ENCODE results near the gene RAB37. TPM values are rescaled to one million over a fixed set of nuclear protein-coding genes. Genes with fewer than 3 reads are reported as not detected.

The RAB37 gene
- total and polyA plus RNA-seq, 4 donors = 1.4 to 3.4 (median 1.9) TPM

DNA sequence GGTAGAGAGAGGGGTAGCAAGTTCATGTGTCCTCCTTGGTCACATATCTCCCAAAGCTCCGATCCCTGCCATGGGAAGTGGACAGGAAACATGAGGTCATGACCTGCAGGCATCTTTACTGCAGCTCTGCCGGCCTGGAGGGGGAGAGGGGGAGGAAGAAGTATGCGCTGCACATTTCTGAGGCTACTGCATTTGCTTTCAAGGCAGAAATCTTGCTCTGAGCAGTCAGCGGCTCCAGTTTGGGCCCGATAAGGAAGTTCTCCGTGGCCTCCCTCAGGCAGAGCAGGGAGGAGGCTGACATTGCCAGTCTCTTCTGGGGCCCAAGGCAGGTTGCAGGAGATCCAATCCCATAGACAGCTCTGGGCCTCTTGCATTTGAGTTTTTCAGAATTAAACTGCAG is 9.9 kb downstream of the RAB37 start:
- Histone ChIP-seq H3K36me3 (ENCODE audit: control insufficient read depth in 1 of 2, insufficient read depth in 2 of 2, low read length in 1 of 2) (no peaks in the 10 kb centered on the region), H3K27me3 (ENCODE audit: control insufficient read depth in 1 of 2, insufficient read depth in 2 of 2, low read length in 1 of 2) (no peaks in the 10 kb centered on the region), H3K9me3 (ENCODE audit: control insufficient read depth, low read length) (no peaks in the 10 kb centered on the region), H3K4me3 (ENCODE audit: low read length in 2 of 2) (no peak overlapping the region), H3K27ac (ENCODE audit: low read depth in 1 of 2, low read length in 2 of 2) (no peak overlapping the region), H3K4me1 (ENCODE audit: control insufficient read depth in 1 of 2, insufficient read depth in 2 of 2, low read length in 2 of 2) (no peaks in the 10 kb centered on the region)
- 68 to 78% methylated on average over 6 of the region's 6 CpGs for WGBS, 2 donors
- no peak for DNase-seq
- intact Hi-C loops (cut with DNase I) = loop anchor here in 1 of 2 donors (10.0 kb wide), 1 partner anchor 208 kb away; no protein-coding TSS in a partner anchor
- no peak for ATAC-seq (ENCODE audit: low FRiP score)

DNA sequence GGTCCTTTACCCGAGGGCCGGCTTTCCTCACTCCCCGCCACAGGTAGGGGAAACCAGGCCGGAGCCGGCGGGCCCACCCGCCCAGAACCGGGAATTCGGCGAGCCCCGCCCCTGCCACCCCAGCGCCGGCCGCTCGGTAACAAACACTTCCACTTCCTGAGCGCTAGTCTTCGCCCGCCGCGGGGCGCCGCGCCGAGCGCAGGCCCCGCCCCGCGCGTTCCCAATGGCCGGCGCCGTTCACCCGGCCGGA is 11.1 kb downstream of the RAB37 start:
- intact Hi-C loops (cut with DNase I) = loop anchor here (2.0 to 10.0 kb wide), 2 partner anchors 21 to 207 kb away; no protein-coding TSS in a partner anchor
- 1% methylated on average over 33 to 34 of the region's 34 CpGs for WGBS, 2 donors
- ATAC-seq (ENCODE audit: low FRiP score) (no peak), DNase-seq (no peak)
- no peaks in the 10 kb centered on the region for H3K9me3 ChIP-seq (ENCODE audit: control insufficient read depth, low read length)
- H3K36me3 ChIP-seq (ENCODE audit: control insufficient read depth in 1 of 2, insufficient read depth in 2 of 2, low read length in 1 of 2) = no peaks in the 10 kb centered on the region
- no peak overlapping the region for H3K27ac ChIP-seq (ENCODE audit: low read depth in 1 of 2, low read length in 2 of 2)
- H3K4me1 ChIP-seq (ENCODE audit: control insufficient read depth in 1 of 2, insufficient read depth in 2 of 2, low read length in 2 of 2) = no peaks in the 10 kb centered on the region
- no peaks in the 10 kb centered on the region for H3K27me3 ChIP-seq (ENCODE audit: control insufficient read depth in 1 of 2, insufficient read depth in 2 of 2, low read length in 1 of 2)
- peak overlapping the region in 1 of 2 donors; percentile 19 for H3K4me3 ChIP-seq (ENCODE audit: low read length in 2 of 2)

- ATAC-seq (ENCODE audit: low FRiP score) = peak; percentile 95
Measured at GRCh38 chr17:74748529-74749278, 11.6 kb downstream of the RAB37 start, which contains the start of gene NHERF1. NHERF1 (plus strand) TSS chr17:74748628; CDS start chr17:74748847, 219 bp downstream.

GRCh38 chr17:74749279-74750038 is 12.4 kb downstream of the RAB37 start:
- Histone ChIP-seq H3K27me3 (ENCODE audit: control insufficient read depth in 1 of 2, insufficient read depth in 2 of 2, low read length in 1 of 2) (no peaks in the 10 kb centered on the region), H3K4me1 (ENCODE audit: control insufficient read depth in 1 of 2, insufficient read depth in 2 of 2, low read length in 2 of 2) (no peaks in the 10 kb centered on the region), H3K4me3 (ENCODE audit: low read length in 2 of 2) (peak overlapping the region; percentile 73 to 82), H3K9me3 (ENCODE audit: control insufficient read depth, low read length) (no peaks in the 10 kb centered on the region), H3K36me3 (ENCODE audit: control insufficient read depth in 1 of 2, insufficient read depth in 2 of 2, low read length in 1 of 2) (no peaks in the 10 kb centered on the region), H3K27ac (ENCODE audit: low read depth in 1 of 2, low read length in 2 of 2) (peak overlapping the region in 1 of 2 donors; percentile 2)
- intact Hi-C loops (cut with DNase I) = loop anchor here (2.0 to 10.0 kb wide), 2 partner anchors 19 to 205 kb away; no protein-coding TSS in a partner anchor
- 11 to 13% methylated on average over 41 to 46 of the region's 46 CpGs for WGBS, 2 donors
- DNase-seq (no peak), ATAC-seq (ENCODE audit: low FRiP score) (no peak)

More at GRCh38 chr17:74748529-74749278, 11.6 kb downstream of the RAB37 start, which contains the start of gene NHERF1:
- 0% methylated on average over 66 to 90 of the region's 90 CpGs for whole genome bisulfite sequencing, 2 donors
- no peaks in the 10 kb centered on the region for H3K4me1 ChIP-seq (ENCODE audit: control insufficient read depth in 1 of 2, insufficient read depth in 2 of 2, low read length in 2 of 2)
- no peaks in the 10 kb centered on the region for H3K9me3 ChIP-seq (ENCODE audit: control insufficient read depth, low read length)
- H3K27ac ChIP-seq (ENCODE audit: low read depth in 1 of 2, low read length in 2 of 2) = peak within 1 kb of the TSS in 1 of 2 donors; percentile 53
- intact Hi-C loops (cut with DNase I) = loop anchor here (2.0 to 10.0 kb wide), 2 partner anchors 20 to 206 kb away; no protein-coding TSS in a partner anchor
- H3K36me3 ChIP-seq (ENCODE audit: control insufficient read depth in 1 of 2, insufficient read depth in 2 of 2, low read length in 1 of 2) = no peaks in the 10 kb centered on the region
- DNase-seq = peak; percentile 96 to 98
- H3K27me3 ChIP-seq (ENCODE audit: control insufficient read depth in 1 of 2, insufficient read depth in 2 of 2, low read length in 1 of 2) = no peaks in the 10 kb centered on the region
- peak within 1 kb of the TSS; percentile 73 to 82 for H3K4me3 ChIP-seq (ENCODE audit: low read length in 2 of 2)

- H3K4me1 ChIP-seq (ENCODE audit: control insufficient read depth in 1 of 2, insufficient read depth in 2 of 2, low read length in 2 of 2) = no peaks in the 10 kb centered on the region
- intact Hi-C loops (cut with DNase I) = no loop called here
- no peak for DNase-seq
- H3K9me3 ChIP-seq (ENCODE audit: control insufficient read depth, low read length) = no peaks in the 10 kb centered on the region
- no peaks in the 10 kb centered on the region for H3K36me3 ChIP-seq (ENCODE audit: control insufficient read depth in 1 of 2, insufficient read depth in 2 of 2, low read length in 1 of 2)
- WGBS, 2 donors = 81 to 83% methylated on average over 6 of the region's 6 CpGs
- H3K27me3 ChIP-seq (ENCODE audit: control insufficient read depth in 1 of 2, insufficient read depth in 2 of 2, low read length in 1 of 2) = no peaks in the 10 kb centered on the region
- H3K27ac ChIP-seq (ENCODE audit: low read depth in 1 of 2, low read length in 2 of 2) = no peak overlapping the region
- no peak overlapping the region for H3K4me3 ChIP-seq (ENCODE audit: low read length in 2 of 2)
- ATAC-seq (ENCODE audit: low FRiP score) = no peak
Measured at GRCh38 chr17:74750039-74750326, 12.9 kb downstream of the RAB37 start.

DNA sequence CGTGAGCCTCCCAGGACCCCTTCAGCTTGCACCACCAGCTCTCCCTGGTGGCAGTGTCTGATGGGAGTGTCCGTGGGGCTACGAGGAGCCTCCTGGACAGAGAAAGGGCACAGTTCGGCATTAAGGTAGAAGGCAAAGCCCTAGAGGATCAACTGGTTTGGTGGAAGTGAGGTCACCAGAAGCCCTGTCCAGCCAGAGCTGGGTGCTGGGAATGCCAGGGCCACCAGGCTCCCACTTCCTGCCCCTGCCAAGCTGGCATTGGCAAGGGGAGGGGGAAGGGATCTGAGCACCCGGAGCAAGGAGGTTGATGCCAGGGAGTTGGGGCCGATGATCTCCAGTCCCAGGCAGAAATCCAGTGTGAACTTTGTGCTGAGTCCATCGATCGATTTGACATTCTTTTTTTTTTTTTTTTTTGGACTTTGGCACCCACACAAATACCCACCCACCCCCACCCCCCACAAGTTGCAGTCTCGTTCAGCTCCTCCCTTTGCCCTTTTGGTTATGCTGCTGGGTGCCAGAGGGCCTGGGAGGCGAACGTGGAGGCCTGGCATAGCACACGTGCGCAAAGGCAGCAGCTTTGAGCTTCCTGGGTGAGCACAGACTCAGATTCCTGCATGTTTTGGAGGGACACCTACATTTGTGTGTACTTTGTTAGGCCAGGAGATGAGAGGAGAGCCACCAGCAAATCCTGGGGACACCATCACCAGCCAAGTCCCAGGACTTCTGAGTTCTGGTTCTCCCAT is 13.4 kb downstream of the RAB37 start:
- Histone ChIP-seq H3K4me1 (ENCODE audit: control insufficient read depth in 1 of 2, insufficient read depth in 2 of 2, low read length in 2 of 2) (no peaks in the 10 kb centered on the region), H3K9me3 (ENCODE audit: control insufficient read depth, low read length) (no peaks in the 10 kb centered on the region), H3K36me3 (ENCODE audit: control insufficient read depth in 1 of 2, insufficient read depth in 2 of 2, low read length in 1 of 2) (no peaks in the 10 kb centered on the region), H3K27me3 (ENCODE audit: control insufficient read depth in 1 of 2, insufficient read depth in 2 of 2, low read length in 1 of 2) (no peaks in the 10 kb centered on the region), H3K27ac (ENCODE audit: low read depth in 1 of 2, low read length in 2 of 2) (peak overlapping the region in 1 of 2 donors; percentile 11), H3K4me3 (ENCODE audit: low read length in 2 of 2) (no peak overlapping the region)
- 46 to 57% methylated on average over 13 of the region's 13 CpGs for WGBS, 2 donors
- intact Hi-C loops (cut with DNase I) = no loop called here
- no peak for DNase-seq
- ATAC-seq (ENCODE audit: low FRiP score) = no peak

DNA sequence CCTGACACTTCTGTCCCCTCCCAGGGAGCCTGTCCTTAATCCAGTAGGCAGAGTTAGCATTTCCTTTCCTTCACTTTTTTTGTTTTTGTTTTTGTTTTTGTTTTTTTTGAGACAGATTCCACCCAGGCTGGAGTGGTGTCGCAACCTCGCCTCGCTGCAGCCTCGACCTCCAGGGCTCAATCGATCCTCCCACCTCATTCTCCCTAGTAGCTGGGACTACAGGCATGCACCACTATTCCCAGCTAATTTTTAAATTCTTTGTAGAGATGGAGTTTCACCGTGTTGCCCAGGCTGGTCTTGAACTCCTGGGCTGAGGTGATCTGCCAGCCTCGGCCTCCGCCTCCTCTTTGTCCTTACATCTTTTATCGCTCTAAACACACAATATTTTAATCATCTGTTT is 15.4 kb downstream of the RAB37 start:
- Histone ChIP-seq H3K4me1 (ENCODE audit: control insufficient read depth in 1 of 2, insufficient read depth in 2 of 2, low read length in 2 of 2) (no peaks in the 10 kb centered on the region), H3K27me3 (ENCODE audit: control insufficient read depth in 1 of 2, insufficient read depth in 2 of 2, low read length in 1 of 2) (no peaks in the 10 kb centered on the region), H3K36me3 (ENCODE audit: control insufficient read depth in 1 of 2, insufficient read depth in 2 of 2, low read length in 1 of 2) (no peaks in the 10 kb centered on the region), H3K4me3 (ENCODE audit: low read length in 2 of 2) (no peak overlapping the region), H3K27ac (ENCODE audit: low read depth in 1 of 2, low read length in 2 of 2) (no peak overlapping the region), H3K9me3 (ENCODE audit: control insufficient read depth, low read length) (no peaks in the 10 kb centered on the region)
- DNase-seq = no peak
- intact Hi-C loops (cut with DNase I) = no loop called here
- WGBS, 2 donors = 92 to 94% methylated on average over 9 of the region's 9 CpGs
- ATAC-seq (ENCODE audit: low FRiP score) = no peak

- no peak overlapping the region for H3K4me3 ChIP-seq (ENCODE audit: low read length in 2 of 2)
- no peak for ATAC-seq (ENCODE audit: low FRiP score)
- H3K4me1 ChIP-seq (ENCODE audit: control insufficient read depth in 1 of 2, insufficient read depth in 2 of 2, low read length in 2 of 2) = no peaks in the 10 kb centered on the region
- no peaks in the 10 kb centered on the region for H3K27me3 ChIP-seq (ENCODE audit: control insufficient read depth in 1 of 2, insufficient read depth in 2 of 2, low read length in 1 of 2)
- intact Hi-C loops (cut with DNase I) = no loop called here
- H3K27ac ChIP-seq (ENCODE audit: low read depth in 1 of 2, low read length in 2 of 2) = no peak overlapping the region
- WGBS, 2 donors = 93 to 95% methylated on average over 7 of the region's 7 CpGs
- no peaks in the 10 kb centered on the region for H3K9me3 ChIP-seq (ENCODE audit: control insufficient read depth, low read length)
- no peaks in the 10 kb centered on the region for H3K36me3 ChIP-seq (ENCODE audit: control insufficient read depth in 1 of 2, insufficient read depth in 2 of 2, low read length in 1 of 2)
- DNase-seq = no peak
Measured at GRCh38 chr17:74752822-74753401, 15.9 kb downstream of the RAB37 start.
